Panc1 (cell line): ENCODE data around the gene GRID1. TPM values are rescaled to one million over a fixed set of nuclear protein-coding genes. Genes with fewer than 3 reads are reported as not detected.

Source experiments
- ATAC-seq: fragments of 200-7000 bp; cut with Tn5 transposase; 2 replicates; pipeline ENCODE4 v1.9.1; 2020; ENCODE audit warnings: mild to moderate bottlenecking, moderate library complexity
- BruUV-seq: library from RNA; stranded (reverse); fragments of 400-500 nt; replicated peaks from 2 replicates; lab custom pipeline; 2021; lab: Mats Ljungman, UMichigan
- CTCF ChIA-PET: fragments of 300-600 bp; sonication (Branson Sonifier 250); formaldehyde crosslinking; loops from one replicate; lab custom pipeline; 2022; ENCODE audit warnings: antibody characterized with exemption; lab: Charles Lee
- POLR2A ChIA-PET: fragments of 300-600 bp; sonication (Branson Sonifier 250); formaldehyde crosslinking; loops from one replicate; lab custom pipeline; 2022; ENCODE audit warnings: antibody characterized with exemption; lab: Charles Lee
- DNase-seq: peaks from one replicate; pipeline ENCODE4 v3.0.0-alpha.2; 2010; ENCODE audit warnings: low read depth, low spot score
- H3K27ac ChIP-seq: 2 replicates; pipeline ENCODE4 v1.5.1; 2011; ENCODE audit warnings: mild to moderate bottlenecking, low read length, inconsistent platforms
- H3K27me3 ChIP-seq: fragments of 200-500 bp; sonication (Bioruptor generic); 2 replicates; pipeline ENCODE4 v1.6.0; 2014; ENCODE audit warnings: low read length, inconsistent platforms; ENCODE audit not compliant: control insufficient read depth, insufficient read depth
- H3K36me3 ChIP-seq: fragments of 200-500 bp; sonication (Bioruptor generic); 2 replicates; pipeline ENCODE4 v1.5.1; 2014; ENCODE audit warnings: inconsistent platforms, mild to moderate bottlenecking, low read length, moderate library complexity; ENCODE audit not compliant: control insufficient read depth, insufficient read depth
- H3K4me1 ChIP-seq: 2 replicates; pipeline ENCODE4 v1.5.1; 2011; ENCODE audit warnings: inconsistent platforms, mild to moderate bottlenecking, low read length, moderate library complexity; ENCODE audit not compliant: control insufficient read depth, insufficient read depth
- H3K4me3 ChIP-seq, 2 experiments: 2 replicates each; pipeline ENCODE4 v1.5.1; 2011 to 2012; ENCODE audit warnings: low read depth in 2 of 2, low read length in 2 of 2, mild to moderate bottlenecking in 2 of 2, inconsistent platforms in 1 of 2, moderate library complexity in 1 of 2
- H3K9me3 ChIP-seq: fragments of 200-500 bp; sonication (Bioruptor generic); 2 replicates; pipeline ENCODE4 v1.5.1; 2014; ENCODE audit warnings: low read depth, mild to moderate bottlenecking, inconsistent platforms, low read length, moderate library complexity; ENCODE audit not compliant: control insufficient read depth, insufficient read depth
- CTCF ChIP-seq: fragments of 450-650 bp; IDR thresholded peaks from 2 replicates; pipeline ENCODE4 v1.5.1; 2017; ENCODE audit warnings: mild to moderate bottlenecking
- POLR2AphosphoS5 ChIP-seq: IDR thresholded peaks from 2 replicates; pipeline ENCODE4 v1.6.1; 2012; ENCODE audit warnings: mild to moderate bottlenecking, low read depth, low read length, moderate library complexity
- REST ChIP-seq, 2 experiments: IDR thresholded peaks; 2 replicates each; pipeline ENCODE4 v1.6.1; 2011 to 2012; ENCODE audit warnings: low read depth in 2 of 2, control low read depth in 1 of 2, low read length in 1 of 2, mild to moderate bottlenecking in 1 of 2, moderate library complexity in 1 of 2; ENCODE audit not compliant: insufficient read depth in 1 of 2
- SIN3A ChIP-seq: IDR thresholded peaks from 2 replicates; pipeline ENCODE4 v1.6.1; 2012; ENCODE audit warnings: low read depth, mild to moderate bottlenecking, low read length, moderate library complexity, borderline replicate concordance; ENCODE audit not compliant: insufficient read depth
- TCF7L2 ChIP-seq: IDR thresholded peaks from 2 replicates; pipeline ENCODE4 v1.6.1; 2011; ENCODE audit warnings: mild to moderate bottlenecking, low read depth, low read length, inconsistent platforms
- in situ Hi-C: cut with HindIII; loops from 2 replicates; pipeline ENCODE4 v1.10.0; 2016; ENCODE audit warnings: low sequenced_read_pairs, low pct_unique_long_range_greater_than_20kb
- intact Hi-C: fragments of 100-400 bp; cut with micrococcal nuclease; formaldehyde crosslinking; loops from one replicate; pipeline ENCODE4 v1.10.0; 2022; ENCODE audit not compliant: unreplicated experiment
- total RNA-seq: library from RNA; stranded (reverse); gene quantifications from one replicate; pipeline ENCODE4 v1.2.1, GENCODE V29; 2021; ENCODE audit not compliant: unreplicated experiment

GRID1 gene
- total RNA-seq, 1 experiment from 2014 or later: 2.3 TPM

DNA sequence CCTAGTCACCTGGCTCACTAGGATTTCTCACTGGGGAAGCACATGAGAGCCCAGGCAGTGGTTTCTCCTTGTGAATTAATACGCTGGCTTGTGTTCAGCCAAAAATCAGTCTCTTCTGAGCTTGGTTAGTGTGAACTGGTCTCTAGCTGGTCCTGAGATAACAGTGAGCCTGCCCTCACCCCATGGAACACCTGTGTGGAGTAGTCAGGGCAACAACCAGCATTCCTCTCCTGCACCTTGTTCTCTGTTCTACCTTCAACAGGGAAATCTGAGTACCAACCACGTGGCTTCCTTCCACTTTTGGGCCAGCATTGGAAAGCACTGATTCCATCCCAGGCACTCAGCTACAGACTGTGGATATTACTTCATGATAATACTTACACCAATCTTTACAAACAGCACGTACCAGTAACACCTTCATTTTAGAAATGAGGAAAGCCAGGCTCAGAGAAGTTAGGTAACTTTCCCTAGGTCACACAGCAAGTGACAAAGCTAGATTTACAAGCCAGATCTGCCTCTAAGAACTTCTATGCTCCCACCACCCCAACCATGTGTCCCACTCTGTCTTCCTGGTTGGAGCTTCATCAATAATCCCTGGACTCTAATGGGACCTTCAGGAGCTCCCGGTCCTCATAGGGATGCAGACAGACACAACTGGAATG, 106.6 kb downstream of the GRID1 start:
- no peak overlapping the region for H3K4me3 ChIP-seq
- ChIA-PET CTCF (no interaction called here), POLR2A (no interaction called here)
- in situ Hi-C loops (no loop called here), intact Hi-C loops (loop anchor here (5.0 kb wide), 1 partner anchor 117 kb away; no protein-coding TSS in a partner anchor)
- no peak overlapping the region for H3K27ac ChIP-seq
- H3K9me3 ChIP-seq: no peaks in the 10 kb centered on the region
- BruUV-seq: no TSS peak
- 0 out of 2 replicates have a peak, but pooled peaks cover 2% of the 10 kb centered on the region for H3K27me3 ChIP-seq
- peaks cover 5% of the 10 kb centered on the region; the same call in 1 of the 2 replicates for H3K4me1 ChIP-seq
- ATAC-seq (no peak), DNase-seq (no peak)
- no peaks in the 10 kb centered on the region for H3K36me3 ChIP-seq
- TF ChIP-seq POLR2AphosphoS5 (no peak), CTCF (no peak), REST (IDR thresholded peaks at IDR 0.05; ENCODE audit: insufficient read depth in 1 of 2, low read depth in 2 of 2, low read length in 1 of 2) (no peak), TCF7L2 (no peak), SIN3A (no peak)

DNA sequence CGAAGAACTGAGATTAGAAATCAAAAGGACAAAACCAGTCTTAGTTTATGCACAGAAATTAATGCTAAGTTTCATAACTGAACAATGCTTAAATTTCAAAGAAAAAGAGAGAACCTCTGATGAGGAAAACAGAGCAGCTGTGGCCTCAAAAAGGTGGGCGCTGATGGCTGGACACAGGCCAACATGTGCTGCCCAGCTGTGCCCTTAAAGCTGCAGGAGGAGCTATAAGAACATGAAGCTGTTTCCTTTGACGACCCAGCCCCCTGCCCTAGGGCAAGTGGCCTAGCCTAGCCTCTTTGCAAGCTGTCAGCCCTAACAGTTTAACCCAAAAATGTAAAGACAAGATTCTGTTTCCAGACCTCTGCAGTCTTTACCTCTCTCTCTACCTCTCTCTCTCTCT, 107.7 kb downstream of the GRID1 start:
- ChIA-PET POLR2A (no interaction called here), CTCF (no interaction called here)
- Histone ChIP-seq H3K4me1 (peaks cover 5% of the 10 kb centered on the region; the same call in 1 of the 2 replicates), H3K36me3 (no peaks in the 10 kb centered on the region), H3K9me3 (no peaks in the 10 kb centered on the region), H3K27me3 (0 out of 2 replicates have a peak, but pooled peaks cover 2% of the 10 kb centered on the region), H3K4me3 (no peak overlapping the region), H3K27ac (no peak overlapping the region)
- intact Hi-C loops (no loop called here), in situ Hi-C loops (no loop called here)
- no TSS peak for BruUV-seq
- ATAC-seq (no peak), DNase-seq (no peak)
- TF ChIP-seq SIN3A (no peak), REST (IDR thresholded peaks at IDR 0.05; ENCODE audit: insufficient read depth in 1 of 2, low read depth in 2 of 2, low read length in 1 of 2) (no peak), CTCF (no peak), TCF7L2 (no peak), POLR2AphosphoS5 (no peak)
